Tibial nerve (tissue), 4 donors: ENCODE results near the gene PDZD2. TPM values are rescaled to one million over a fixed set of nuclear protein-coding genes. Genes with fewer than 3 reads are reported as not detected.
"Not testable (repeated sequence)": the region's sequence is repeated elsewhere in the genome, so short reads cannot be mapped to it uniquely, and the experiment has no call there.

Experiments
- DNase-seq, 2 donors: peaks; one replicate each; pipeline ENCODE4 v3.0.0-alpha.2; 2019; ENCODE audit warnings: low spot score in 2 of 2
- H3K27ac ChIP-seq, 4 donors: fragments of 200-600 bp; sonication (generic) in 3 of 4; one replicate each; pipeline ENCODE4 v1.5.1; 2017 to 2019; ENCODE audit warnings: mild to moderate bottlenecking in 1 of 4
- H3K27me3 ChIP-seq, 2 donors: fragments of 200-600 bp; sonication (generic) in 1 of 2; one replicate each; pipeline versions ENCODE4 v1.5.1 to v1.6.0; 2017 to 2019
- H3K36me3 ChIP-seq, 3 donors: fragments of 200-600 bp; sonication (generic); one replicate each; pipeline ENCODE4 v1.5.1; 2018 to 2019
- H3K4me1 ChIP-seq, 4 donors: fragments of 200-600 bp; sonication (generic) in 3 of 4; one replicate each; pipeline ENCODE4 v1.5.1; 2017 to 2019
- H3K4me3 ChIP-seq, 4 donors: fragments of 200-600 bp; sonication (generic) in 3 of 4; one replicate each; pipeline ENCODE4 v1.5.1; 2017 to 2019; ENCODE audit warnings: mild to moderate bottlenecking in 1 of 4, moderate library complexity in 1 of 4
- H3K9me3 ChIP-seq, 4 donors: fragments of 200-600 bp; sonication (generic) in 3 of 4; one replicate each; pipeline ENCODE4 v1.5.1; 2017 to 2019
- EP300 ChIP-seq, 2 donors: sonication (generic); formaldehyde crosslinking; IDR thresholded peaks; one replicate each; pipeline ENCODE4 v1.6.1; 2017; ENCODE audit warnings: antibody characterized with exemption in 2 of 2, mild to moderate bottlenecking in 1 of 2
- POLR2A ChIP-seq, 2 donors: fragments of 450-650 bp; IDR thresholded peaks; one replicate each; pipeline ENCODE4 v1.6.1; 2017; ENCODE audit warnings: antibody characterized with exemption in 2 of 2, mild to moderate bottlenecking in 2 of 2, moderate library complexity in 2 of 2
- WGBS, 2 donors: methylation state at CpG; one replicate each; pipeline ENCODE4 v1.1.5; 2018; 5-methylcytosine and 5-hydroxymethylcytosine counted together
- total RNA-seq, 4 donors: library from RNA; depleted of rRNA; stranded (reverse); fragments of >200 nt; gene quantifications; one replicate each; pipeline ENCODE4 v1.1.0, GENCODE V29; 2016
- TF ChIP-seq, protein P1 (sequence below), 5 experiments: fragments of 200-600 bp in 3 of 5; fragments of 450-650 bp in 2 of 5; sonication (generic) in 3 of 5; IDR thresholded peaks; one replicate each; pipeline ENCODE4 v1.5.1; 2016 to 2019; ENCODE audit warnings: antibody characterized with exemption in 5 of 5, mild to moderate bottlenecking in 3 of 5, moderate library complexity in 2 of 5

Gene PDZD2
- total RNA-seq, 4 donors from 2014 or later: 102 to 153 (median 117) TPM

DNA sequence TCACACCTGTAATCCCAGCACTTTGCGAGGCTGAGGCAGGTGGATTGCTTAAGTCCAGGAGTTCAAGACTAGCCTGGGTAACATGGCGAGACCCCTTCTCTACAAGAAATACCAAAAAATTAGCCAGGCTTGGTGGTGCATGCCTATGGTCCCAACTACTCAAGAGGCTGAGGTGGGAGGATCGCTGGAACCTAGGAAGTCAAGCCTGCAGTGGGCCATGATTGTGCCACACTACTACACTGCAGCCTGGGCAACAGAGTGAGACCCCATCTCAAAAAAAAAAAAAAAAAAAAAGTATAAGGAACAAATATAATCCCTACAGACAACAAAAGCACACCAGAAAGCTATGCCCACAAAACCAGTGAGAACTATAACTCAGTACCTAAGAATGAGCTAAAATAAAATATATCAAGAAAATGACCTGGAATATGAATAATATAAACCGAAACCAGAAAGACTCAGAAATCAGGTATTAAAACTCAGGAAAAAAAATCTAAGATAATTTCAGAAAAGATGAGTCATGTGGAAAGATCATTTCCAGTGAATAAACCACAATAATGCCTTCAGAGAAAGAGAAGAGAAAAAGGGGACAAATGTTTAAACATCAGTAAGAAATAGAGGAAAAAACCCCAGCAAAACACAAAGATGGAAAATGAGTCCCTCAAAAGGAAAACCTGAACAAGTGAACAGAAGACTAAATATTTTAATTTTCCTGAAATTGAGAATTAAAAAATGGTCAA is 477.8 kb downstream of the PDZD2 start:
- 90 to 99% methylated on average over 4 of the region's 4 CpGs for WGBS, 2 donors
- H3K4me1 ChIP-seq: peaks cover 0 to 22% (median 4%) of the 10 kb centered on the region in 4 donors
- H3K27ac ChIP-seq: peak overlapping the region in 2 of 4 donors; percentile 18 to 32
- no peaks in the 10 kb centered on the region for H3K9me3 ChIP-seq
- H3K27me3 ChIP-seq: no peaks in the 10 kb centered on the region
- TF ChIP-seq POLR2A (IDR thresholded peaks at IDR 0.05) (no peak), EP300 (IDR thresholded peaks at IDR 0.05) (no peak)
- TF ChIP-seq, protein P1, sequence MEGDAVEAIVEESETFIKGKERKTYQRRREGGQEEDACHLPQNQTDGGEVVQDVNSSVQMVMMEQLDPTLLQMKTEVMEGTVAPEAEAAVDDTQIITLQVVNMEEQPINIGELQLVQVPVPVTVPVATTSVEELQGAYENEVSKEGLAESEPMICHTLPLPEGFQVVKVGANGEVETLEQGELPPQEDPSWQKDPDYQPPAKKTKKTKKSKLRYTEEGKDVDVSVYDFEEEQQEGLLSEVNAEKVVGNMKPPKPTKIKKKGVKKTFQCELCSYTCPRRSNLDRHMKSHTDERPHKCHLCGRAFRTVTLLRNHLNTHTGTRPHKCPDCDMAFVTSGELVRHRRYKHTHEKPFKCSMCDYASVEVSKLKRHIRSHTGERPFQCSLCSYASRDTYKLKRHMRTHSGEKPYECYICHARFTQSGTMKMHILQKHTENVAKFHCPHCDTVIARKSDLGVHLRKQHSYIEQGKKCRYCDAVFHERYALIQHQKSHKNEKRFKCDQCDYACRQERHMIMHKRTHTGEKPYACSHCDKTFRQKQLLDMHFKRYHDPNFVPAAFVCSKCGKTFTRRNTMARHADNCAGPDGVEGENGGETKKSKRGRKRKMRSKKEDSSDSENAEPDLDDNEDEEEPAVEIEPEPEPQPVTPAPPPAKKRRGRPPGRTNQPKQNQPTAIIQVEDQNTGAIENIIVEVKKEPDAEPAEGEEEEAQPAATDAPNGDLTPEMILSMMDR (IDR thresholded peaks at IDR 0.05): no peak
- no peak overlapping the region for H3K4me3 ChIP-seq
- no peak for DNase-seq
- H3K36me3 ChIP-seq: peaks cover 0 to 61% (median 0%) of the 10 kb centered on the region in 3 donors

DNA sequence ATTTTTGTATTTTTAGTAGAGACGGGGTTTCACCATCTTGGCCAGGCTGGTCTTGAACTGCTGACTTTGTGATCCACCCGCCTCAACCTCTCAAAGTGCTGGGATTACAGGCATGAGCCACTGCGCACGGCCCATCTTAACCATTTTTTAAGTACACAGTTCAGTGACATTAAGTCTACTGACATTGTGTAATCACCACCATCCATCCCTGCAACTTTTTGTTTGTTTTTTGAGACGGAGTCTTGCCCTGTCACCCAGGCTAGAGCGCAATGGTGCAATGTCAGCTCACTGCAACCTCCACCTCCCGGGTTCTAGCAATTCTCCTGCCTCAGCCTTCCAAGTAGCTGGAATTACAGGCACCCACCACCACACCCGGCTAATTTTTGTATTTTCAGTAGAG is 480.0 kb downstream of the PDZD2 start:
- H3K27me3 ChIP-seq, H3K27ac ChIP-seq, H3K4me3 ChIP-seq, DNase-seq, H3K9me3 ChIP-seq: not testable (repeated sequence)
- 93 to 95% methylated on average over 8 of the region's 8 CpGs for WGBS, 2 donors
- Histone ChIP-seq H3K36me3 (peaks cover 0 to 43% (median 0%) of the 10 kb centered on the region in 3 donors), H3K4me1 (peaks cover 0 to 41% (median 4%) of the 10 kb centered on the region in 4 donors)

DNA sequence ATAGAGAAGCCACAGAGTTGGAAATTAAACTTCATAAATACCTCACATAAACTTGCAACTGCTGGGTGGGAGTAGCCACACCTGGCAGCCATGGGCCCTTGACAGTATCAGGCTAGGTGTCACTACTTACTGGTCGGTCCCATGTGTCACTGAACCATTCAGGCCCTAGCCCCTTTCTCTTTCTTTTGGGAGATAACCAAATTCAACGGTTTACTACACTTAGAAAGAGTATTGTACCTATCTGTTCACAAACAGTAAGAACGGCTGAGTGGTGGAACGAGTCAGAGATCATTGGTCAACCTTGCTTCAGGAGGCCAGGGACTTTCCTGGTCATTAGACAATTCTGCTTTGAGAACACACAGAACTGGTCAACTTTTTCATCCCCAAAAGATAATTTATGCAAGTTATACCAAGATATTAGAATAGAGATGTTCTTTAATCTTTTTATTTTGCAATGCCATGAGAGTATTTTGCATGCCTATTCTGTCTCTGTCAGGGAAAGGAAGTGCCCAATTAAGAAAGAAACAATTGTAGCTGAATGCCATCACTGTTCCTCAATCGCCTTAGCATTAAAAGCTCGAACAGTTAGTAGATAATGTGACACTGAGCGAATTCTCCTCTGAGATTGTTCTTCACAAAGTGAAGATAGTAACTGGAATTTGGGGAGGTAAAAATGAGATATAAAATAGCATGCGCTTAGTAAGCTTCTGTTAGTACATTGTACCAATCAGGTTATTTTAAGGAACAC is 484.3 kb downstream of the PDZD2 start:
- H3K27me3 ChIP-seq: no peaks in the 10 kb centered on the region
- WGBS, 2 donors: 69 to 71% methylated on average over 8 of the region's 8 CpGs
- no peak for DNase-seq
- H3K4me1 ChIP-seq: peaks cover 0 to 58% (median 0%) of the 10 kb centered on the region in 4 donors
- peaks cover 0 to 52% (median 0%) of the 10 kb centered on the region in 3 donors for H3K36me3 ChIP-seq
- H3K4me3 ChIP-seq: no peak overlapping the region
- TF ChIP-seq, protein P1 (IDR thresholded peaks at IDR 0.05): no peak
- no peak overlapping the region for H3K27ac ChIP-seq
- no peaks in the 10 kb centered on the region for H3K9me3 ChIP-seq

DNA sequence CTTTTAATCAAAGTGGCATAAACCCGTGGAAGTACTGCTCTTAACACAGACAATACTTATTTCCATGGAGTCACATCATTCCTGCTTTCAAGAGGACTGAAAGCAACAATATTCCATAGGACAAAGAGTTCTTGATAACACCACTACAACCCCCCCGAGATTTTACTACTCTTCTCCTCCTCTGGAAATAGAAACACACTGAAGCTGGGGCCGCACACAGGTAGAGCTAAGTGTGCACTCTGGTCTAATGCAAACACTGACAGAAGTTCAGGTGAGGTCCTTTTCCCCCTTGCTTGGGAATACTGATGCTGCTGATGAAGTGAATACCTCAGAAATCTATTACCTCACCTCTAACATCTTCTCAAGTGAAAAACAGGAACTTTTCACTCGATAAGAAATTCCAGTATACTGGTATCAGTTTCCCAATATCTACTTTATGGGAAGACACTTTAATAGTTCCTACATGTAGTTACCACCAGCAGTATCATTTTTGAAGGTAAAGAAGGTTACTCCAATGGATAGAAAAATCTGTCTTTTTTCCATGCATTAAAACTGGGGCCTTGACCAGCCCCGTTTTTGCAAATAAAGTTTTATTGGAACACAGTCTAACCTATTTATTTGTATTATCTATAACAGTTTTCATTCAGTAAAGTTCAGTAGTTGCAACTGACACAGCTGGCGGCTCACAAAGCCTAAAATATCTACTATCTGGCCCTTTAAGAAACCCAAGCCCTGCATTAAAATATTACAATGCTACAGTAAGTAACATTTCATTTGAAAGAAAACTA is 485.2 kb downstream of the PDZD2 start:
- Histone ChIP-seq H3K4me3 (no peak overlapping the region), H3K4me1 (peaks cover 0 to 65% (median 0%) of the 10 kb centered on the region in 4 donors), H3K36me3 (peaks cover 0 to 51% (median 0%) of the 10 kb centered on the region in 3 donors), H3K9me3 (no peaks in the 10 kb centered on the region), H3K27ac (no peak overlapping the region), H3K27me3 (no peaks in the 10 kb centered on the region)
- TF ChIP-seq EP300 (IDR thresholded peaks at IDR 0.05) (no peak), POLR2A (IDR thresholded peaks at IDR 0.05) (no peak)
- TF ChIP-seq, protein P1 (IDR thresholded peaks at IDR 0.05): no peak
- 72 to 77% methylated on average over 6 of the region's 6 CpGs for WGBS, 2 donors
- DNase-seq: no peak

DNA sequence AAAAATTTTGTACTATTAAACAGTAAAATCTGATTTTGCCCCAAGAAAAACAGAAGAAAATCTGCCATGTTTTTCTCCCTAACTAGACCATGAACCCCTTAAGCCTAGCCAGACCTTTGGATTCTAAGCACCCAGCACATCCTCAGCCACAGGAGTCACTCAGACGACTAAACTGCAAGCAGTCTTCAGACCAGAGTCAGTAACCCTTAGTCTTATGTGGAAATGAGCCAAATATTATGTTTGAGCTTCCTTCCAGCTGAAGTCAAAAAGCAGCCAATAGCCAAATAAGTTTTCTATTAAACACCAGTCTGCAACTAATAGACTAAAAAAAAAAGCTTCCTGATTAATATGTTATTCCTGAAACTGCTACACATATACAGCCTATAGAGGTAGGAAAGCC is 487.8 kb downstream of the PDZD2 start:
- H3K4me3 ChIP-seq: no peak overlapping the region
- TF ChIP-seq POLR2A (IDR thresholded peaks at IDR 0.05) (no peak), EP300 (IDR thresholded peaks at IDR 0.05) (no peak)
- TF ChIP-seq, protein P1 (IDR thresholded peaks at IDR 0.05): no peak
- WGBS, 2 donors: 14 to 18% methylated on average over 1 of the region's 1 CpG
- DNase-seq: no peak
- H3K27me3 ChIP-seq: no peaks in the 10 kb centered on the region
- no peak overlapping the region for H3K27ac ChIP-seq
- H3K4me1 ChIP-seq: peaks cover 0 to 80% (median 0%) of the 10 kb centered on the region in 4 donors
- no peaks in the 10 kb centered on the region for H3K9me3 ChIP-seq
- H3K36me3 ChIP-seq: peaks cover 0 to 28% (median 0%) of the 10 kb centered on the region in 3 donors
